NCI-H2196 treated with DMSO at 0.1 percent for 48 hours (cell line): ENCODE results near the gene MYRFL.

Source experiments
- DNase-seq: peaks from one replicate; lab custom pipeline; 2025; ENCODE audit not compliant: unreplicated experiment; lab: John Stamatoyannopoulos, UW

The MYRFL gene

DNA sequence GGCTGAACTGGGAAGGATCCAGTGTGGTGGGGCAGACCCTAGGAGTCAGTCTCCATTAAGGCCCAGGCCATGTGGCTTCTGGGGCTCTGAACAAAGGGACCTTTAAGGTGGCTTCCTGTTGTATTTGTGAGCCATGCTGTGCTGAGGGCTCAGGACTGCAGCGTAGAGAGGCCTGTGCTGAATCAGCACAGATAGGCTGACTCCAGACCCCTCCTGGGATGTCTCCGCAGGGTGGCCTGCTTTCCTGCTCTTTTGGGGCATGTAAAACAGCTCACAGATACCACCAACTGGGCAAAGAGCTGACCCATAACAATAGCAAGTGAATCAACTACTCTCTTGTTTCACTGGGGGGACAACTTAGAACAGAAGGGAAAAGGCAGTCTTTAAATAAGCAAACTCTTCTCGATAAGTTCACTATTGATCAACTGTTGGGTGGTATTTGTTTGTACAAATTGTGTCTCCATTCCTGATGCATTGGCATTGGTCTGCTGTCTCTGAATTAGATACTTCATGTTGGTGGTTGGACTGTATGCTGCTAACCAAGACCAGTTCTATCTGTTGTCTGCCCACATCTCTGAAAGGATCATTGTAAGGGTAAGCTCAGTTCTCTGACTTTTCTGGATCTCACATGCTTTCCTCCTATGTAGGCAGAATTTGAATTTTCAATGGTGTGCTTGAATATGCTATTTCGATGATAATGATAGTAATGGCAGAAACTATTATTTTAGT lies 71.8 kb downstream of the MYRFL start:
- no peak for DNase-seq

DNA sequence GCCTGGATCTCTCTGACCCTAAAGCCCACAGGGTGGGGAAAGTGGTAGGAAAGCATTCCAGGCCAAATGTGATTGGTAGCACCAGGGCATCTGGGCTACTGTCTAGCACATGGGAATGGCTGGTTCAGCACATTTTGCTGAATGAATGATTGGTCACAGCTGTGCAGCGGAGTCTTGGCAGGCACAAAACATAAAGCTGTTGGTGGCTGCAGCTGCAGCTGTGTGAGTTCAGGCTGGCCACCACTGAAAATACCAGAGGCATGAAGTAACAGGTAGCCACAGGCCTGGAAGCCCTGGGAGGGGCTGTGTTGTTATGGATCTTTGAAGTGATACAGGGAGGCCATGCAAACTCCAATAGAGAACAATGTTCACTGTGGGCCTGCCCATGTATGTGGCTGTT lies 72.7 kb downstream of the MYRFL start:
- peak; percentile 9 for DNase-seq

DNA sequence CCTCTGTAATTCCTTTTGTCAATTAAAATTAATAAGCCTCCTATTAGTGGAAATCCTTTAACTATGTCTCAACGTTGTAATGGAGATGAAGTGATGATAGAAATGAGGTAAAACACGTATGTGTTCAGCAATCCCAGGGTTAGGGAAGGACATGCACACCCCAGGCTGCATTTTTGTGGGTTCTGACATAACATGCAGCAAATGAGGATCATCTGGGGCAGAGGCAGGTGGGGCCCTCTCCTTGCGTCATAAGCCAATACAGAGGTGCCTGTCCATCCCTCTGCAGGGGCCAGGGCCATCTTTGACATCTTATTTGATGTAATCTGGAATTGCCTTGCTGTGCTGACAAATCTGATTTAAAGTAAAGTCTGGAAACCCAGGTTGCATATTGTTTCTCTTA lies 73.2 kb downstream of the MYRFL start:
- no peak for DNase-seq

DNA sequence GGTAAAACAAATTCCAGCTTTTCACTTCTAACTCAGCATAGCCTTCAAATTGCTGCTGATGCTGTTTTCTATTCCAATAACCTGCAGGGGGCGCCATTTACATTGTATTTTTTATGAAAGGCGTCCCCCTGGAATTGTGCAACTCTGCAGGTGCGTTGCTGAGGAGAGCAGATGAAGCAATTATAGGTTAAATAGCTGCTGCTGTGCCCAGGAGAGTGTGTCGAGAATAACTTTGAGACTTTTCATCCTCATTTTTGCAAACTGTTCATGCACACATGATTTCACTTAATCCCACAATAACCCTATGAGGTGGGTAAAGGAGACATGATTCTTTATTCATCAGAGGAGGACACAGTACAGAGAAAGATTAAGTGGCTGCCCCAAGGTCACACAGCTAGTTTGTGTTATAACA lies 75.7 kb downstream of the MYRFL start:
- DNase-seq = peak; percentile 84

DNA sequence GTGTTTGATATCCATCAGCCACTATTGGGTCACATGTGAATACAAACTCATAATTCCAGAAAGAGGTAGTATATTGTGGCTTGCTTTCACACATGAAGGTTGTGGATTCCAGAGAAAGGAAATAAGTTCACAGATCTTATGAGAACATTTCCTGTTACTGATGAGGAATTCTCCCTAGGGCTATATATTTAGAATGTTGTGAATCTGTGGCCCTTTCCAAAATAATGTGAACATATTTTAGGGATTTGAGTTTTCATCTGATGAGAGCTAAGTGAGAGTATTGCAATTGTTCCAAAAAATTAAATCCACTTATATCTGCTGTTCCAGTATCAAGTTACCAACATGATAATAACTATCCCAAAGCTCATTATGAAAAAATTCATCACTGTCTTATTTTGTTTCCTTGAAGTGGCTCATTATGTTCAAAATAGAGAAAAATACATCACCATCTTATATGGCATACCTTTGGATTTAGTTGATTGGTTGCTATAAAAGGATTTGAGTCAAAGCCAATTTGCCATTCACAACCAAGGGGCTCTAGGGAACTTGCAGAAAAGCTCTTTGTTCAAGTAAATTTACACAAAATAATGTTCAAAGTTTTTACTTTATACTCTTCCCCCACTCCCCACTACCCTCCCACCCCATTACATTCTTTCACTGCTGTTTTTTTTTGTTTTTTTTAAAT lies 76.3 kb downstream of the MYRFL start:
- no peak for DNase-seq

DNA sequence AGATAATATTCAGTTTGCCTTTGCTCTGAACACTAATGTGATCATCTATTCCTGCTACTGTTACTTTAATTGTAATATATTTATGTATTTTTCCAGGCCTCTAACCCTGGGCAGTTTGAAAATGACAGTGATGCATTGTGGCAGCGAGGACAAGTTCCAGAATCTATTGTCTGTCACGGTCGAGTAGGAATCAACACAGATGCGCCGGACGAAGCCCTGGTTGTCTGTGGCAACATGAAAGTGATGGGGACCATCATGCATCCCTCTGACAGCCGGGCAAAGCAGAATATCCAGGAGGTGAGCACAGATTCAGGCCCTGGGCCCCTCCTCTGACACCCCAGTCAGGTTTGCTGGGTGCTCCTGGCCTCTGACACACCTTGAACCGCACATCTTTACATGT lies 78.5 kb downstream of the MYRFL start:
- DNase-seq = no peak

DNA sequence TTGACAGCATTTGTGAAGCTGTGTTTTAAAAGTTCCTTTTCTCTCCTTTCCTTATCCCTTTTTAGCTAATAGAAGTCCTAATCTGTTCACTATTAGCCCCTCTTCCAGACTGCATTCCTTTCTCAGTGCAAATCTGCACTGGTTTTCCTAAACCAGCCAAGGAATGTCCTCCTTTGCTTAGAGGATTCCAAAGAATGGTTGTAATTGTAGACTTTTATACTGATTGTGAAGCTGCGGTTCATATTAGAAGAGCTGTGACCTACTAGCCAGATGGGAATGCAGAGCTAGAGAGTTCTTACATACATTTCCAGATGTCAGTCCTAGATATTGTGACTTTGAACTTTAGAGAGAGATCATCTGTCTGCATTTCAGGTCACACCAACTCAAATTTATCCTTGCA lies 79.8 kb downstream of the MYRFL start:
- no peak for DNase-seq

DNA sequence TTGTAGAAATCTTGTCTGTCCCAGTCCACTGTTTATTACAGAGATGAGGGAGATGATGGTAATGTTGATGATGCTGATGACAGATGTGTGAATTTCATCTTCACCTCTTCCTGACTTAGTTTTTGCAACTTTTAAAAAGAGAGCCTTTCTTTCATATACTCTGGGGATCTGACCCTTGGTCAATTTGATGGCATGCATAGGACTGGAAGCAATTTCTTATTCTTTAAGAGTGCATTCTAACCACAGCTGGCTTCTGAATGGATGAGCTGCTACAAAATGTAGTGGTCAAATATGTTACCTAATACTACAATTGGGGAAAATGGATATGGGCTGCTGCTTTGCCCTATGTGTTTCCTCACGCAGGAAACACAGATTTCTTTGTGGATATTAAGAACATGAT lies 80.8 kb downstream of the MYRFL start:
- no peak for DNase-seq

DNA sequence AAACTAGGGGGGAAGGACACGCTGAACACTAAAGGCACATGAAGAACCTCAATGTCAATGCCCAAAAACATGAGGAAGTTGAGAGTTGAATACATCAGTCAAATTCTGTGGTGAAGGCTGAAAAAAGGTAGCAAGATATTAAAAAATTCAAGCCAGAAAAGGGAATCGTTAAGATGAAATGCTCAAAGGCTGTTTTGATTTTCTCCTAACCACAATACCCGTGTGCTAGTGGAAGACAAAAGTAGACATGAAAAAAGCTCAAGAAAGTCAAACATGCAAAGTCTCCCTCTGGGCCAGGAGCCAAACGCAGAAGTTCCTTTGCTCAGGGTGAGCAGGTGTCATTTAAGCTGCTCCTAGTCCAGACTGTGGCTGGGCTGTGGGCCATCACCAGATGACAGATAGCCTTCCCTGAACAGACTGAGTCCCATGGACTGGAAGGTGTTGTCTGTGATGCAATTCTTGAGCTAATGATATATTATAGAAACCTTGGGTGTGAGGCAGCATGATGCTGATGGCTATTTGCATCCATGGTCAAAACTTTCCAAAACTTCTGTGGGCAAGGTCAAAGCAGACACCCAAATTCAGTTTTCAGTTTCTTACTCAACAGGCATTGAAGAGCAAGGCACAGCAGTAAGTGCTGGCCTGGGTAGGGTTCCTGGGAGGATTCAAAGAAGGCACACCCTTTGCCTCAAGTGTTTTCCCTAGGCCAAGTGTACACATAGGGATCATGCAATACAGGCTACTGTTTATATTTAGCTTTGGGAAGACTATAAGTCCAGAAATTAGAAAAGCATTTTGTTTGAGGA lies 81.6 kb downstream of the MYRFL start:
- no peak for DNase-seq

DNA sequence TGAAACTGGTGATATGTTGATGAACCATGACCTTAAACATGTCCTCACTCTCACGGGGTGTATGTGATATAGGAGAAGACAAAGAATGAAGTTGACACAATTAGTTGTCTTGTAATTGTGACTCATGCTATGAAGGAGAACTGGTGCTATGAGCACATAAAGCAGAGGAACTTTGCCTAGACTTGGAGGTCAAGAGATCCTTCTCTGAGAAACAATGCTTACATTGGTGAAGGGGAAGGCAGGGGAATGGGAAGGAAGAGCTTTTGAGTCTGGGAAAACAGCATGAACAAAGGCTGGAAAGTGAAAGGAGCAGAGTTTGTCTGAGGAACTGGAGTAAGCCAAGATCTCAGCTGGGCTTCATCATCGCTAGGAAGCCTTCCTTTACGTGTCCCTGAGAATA lies 83.2 kb downstream of the MYRFL start:
- no peak for DNase-seq

DNA sequence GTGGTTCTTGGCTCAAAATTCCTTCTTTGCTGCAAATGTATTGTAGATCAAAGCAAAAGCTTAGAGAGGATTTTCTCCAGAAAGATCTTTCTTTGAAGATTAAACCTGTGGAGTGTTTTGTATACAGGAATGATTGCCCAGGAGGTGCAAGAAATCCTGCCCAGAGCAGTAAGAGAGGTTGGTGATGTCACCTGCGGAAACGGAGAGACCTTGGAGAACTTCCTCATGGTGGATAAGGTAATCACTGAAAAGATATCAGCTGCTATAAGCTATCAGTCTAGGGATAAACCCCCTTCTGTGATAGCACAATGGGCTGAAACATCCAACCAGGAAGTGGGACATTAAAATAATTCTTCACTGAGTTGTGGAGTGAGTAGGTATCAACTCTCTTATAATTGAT lies 85.7 kb downstream of the MYRFL start:
- DNase-seq = no peak

DNA sequence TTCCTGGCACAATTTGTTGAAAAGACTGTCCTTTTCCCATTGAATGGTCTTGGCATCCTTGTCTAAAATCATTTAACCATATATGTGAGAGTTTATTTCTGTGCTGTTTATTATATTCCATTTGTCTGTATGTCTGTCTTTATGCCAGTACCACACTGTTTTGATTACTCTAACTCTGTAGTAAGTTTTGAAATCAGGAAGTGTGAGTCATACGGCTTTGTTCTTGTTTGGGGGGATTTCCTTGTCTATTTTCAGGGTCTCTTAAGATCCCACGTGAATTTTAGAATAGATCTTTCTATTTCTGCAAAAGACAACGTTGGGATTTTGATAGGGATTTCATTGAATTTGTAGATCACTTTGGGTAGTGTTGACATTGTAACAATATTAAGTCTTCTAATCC lies 88.5 kb downstream of the MYRFL start:
- DNase-seq = no peak

DNA sequence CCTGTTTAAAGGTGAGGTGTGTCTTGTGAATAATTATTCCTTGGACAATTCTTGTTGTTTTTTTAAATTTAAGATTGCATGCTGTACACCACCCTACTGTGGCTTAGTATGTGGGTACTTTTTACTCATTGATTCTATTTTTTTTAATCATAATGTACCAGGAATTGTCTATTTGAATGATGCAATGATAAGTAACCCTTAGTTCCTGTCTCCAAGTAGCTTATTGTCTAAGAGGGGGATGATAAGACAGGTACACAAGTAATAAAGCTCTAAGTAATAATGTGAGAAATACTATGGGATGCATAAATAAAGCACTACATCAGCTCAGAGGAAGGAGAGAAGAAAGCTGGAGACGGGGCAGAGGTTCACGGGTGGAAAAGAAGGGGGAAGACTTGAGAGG lies 90.9 kb downstream of the MYRFL start:
- DNase-seq = no peak

DNA sequence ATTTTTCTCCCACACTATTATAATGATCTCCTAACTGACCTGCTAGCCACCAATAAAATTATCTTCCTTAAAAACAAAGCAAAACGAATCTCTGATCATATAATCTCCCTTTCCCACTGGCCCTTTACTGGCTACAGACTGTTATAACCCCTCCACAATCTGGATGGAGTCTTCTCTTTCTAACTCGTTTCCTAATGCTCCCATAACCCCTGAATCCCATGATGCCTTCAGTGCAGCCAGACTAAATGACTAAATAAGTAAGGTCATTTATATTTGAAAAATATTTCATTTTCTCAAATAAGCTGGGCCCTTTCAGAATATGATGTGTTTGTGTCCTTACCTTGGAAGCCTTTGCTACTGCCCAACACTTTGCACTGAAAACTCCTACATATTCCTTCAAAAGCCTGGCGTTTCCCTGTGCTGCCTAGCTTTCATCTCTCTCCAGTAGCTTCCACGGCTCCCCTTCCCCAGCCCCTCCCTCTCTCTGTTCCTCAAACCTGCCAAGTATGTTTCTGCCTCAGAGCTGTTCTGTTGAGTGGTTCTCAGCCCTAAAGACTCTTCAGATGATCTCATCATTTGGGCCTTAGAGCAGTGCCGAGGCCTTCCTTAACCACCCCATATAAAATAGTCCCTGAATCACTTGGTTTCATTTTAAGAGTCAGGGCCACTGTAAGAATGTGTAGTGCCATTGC lies 91.7 kb downstream of the MYRFL start:
- no peak for DNase-seq

DNA sequence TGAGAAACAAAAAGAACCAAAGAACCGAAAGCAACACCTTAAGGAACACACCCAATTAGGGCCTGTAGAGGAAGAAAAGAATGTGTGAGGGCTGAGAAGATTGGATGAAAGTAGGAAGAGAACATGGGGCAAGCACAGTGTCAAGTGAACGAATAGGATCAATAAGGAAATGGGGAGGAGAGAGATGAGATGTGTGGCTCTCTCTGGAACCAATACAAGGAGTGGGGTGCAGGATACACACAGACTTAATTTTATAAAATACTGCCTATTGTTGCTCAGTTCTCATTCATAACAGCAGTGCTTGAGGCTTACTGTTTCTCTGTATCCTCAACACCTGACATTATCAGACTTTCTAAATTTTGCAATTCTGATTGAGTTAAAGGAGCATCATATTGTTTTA lies 93.3 kb downstream of the MYRFL start:
- DNase-seq = no peak

DNA sequence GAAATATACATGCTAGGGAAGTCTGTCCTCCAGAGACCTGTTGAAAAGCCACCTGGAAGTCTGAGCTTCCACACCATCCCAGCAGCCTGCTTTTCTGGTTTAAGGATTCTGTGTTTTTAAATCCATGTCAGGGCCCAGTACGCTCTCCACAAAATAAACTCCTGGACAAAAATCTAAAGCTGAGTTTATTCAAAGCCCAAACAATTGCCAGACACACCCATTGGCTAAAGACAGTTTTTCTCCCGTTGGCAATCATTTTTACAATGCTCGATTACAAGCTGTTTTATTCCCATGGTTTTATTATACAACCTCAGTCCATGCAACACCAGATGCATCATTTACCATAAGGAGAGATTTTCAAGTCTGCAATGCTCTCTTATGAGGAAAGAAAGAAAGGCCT lies 94.5 kb downstream of the MYRFL start:
- DNase-seq = no peak

DNA sequence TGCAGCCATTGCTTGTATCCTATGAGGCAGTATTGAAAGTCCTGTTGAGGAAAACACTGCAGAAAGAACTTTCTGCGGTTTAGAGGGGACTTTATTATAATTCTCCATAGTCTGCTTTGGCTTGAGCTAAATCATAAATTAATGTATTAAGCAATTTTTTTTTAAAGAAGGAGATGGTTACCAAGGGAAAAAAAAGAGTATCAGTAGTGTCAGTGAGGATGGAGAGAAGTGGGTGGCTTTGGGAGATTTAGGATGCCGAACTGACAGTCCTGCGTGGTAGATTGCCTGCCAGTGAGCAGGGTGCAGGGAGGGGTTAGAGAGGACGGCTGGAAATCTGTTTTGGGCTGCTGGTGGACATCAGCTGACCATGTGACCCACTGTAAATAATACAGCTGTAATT lies 96.8 kb downstream of the MYRFL start:
- DNase-seq = no peak

DNA sequence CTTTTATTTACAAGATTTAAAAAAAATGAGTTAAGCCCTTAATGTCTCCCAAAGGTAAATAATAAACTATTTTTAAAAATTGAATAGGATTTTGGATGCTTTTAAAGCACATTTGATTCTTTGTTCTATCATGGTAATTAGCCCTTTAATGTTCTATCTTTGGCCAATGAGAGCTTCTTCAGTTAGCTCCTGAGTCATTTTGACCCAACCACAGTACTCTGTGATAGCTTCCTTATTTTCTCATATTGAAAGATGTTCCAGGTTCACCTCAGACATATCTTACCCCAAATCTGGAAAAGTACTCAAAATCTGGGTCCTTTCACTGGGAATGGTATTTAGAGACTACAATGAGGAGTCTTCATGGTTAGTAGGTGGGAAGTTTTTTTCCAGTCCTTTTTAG lies 98.0 kb downstream of the MYRFL start:
- no peak for DNase-seq

DNA sequence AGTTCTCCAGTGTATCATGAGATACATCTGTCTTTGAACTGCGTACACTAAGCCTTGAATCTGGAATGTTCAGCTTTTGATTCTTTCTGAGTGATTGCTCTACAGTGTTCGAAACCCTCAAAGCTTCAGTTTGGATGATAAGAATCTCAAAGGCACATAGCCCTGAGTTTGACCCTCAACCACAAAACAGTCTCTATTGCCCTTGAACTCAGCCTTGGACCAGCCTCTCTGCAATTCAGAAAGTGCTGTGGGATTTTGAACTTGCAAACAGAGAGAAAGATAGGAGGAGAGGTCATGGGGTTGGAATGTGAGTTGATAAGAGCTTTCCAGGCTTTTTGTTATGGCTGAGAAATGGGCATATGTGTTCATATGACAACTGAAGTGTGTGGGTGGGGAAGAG lies 100.3 kb downstream of the MYRFL start:
- no peak for DNase-seq

DNA sequence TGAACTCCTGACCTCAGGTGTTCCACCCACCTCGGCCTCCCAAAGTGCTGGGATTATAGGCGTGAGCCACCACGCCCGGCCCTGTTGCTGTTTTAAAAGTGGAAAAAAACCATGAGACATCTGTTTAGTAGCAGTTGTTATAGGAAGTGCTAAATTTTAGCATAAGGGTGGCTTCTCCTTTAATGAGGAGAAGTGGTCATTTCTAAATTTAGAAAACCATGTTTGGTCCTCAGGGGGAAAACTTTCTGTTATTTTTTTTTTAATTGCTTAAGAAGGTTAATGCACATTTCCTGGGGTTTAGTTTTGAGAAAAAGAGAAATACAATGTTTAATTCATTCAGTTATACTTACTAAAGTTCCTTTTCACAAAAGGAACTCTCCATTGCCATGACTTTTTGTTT lies 102.1 kb downstream of the MYRFL start:
- DNase-seq = no peak

DNA sequence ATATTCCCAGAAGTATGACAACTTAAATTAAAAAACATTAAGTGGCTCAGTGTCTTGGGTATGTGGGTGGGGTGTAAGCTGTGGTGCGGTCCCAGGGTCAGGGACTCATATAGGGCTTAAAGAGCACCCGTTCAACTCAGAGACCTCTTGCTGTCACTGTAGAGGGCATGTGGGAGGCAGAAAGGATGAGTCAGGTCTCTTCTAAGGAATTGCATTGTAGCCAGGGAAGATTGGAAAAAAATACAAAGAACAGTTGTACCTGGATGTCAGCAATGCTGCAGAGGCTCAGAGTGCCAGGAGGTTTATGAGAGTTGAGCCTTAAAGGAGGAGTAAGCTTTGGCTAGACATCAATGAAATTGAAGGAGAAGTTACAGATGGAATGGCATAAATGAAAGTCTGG lies 104.1 kb downstream of the MYRFL start:
- DNase-seq = no peak

DNA sequence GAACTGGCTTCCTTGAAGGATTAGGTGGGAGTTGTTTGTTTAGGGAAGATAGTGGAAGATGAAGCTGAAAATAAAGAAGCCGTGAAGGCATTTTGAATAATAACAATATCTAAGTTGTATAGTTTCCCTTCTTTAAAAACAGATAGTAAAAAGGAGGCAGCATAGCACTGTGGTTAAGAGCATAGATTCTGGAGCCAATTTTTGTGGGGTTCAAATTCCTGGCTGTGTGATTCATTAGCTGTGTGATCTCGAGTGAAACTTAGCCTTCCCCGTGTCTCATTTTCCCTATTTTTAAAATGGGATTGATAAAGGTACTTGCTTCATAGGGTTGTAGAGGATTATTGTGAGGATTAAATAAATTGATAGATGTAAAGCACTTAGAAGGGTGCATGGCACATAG lies 104.5 kb downstream of the MYRFL start:
- DNase-seq = no peak
